A549 (cell line): ENCODE measurements around the gene PRKCE.

Source experiments
- BHLHE40 ChIP-seq: IDR thresholded peaks from 2 replicates; pipeline ENCODE4 v1.6.1; 2012; ENCODE audit warnings: low read depth, low read length, inconsistent platforms
- CTCF ChIP-seq: fragments of >200 bp; sonication (Bioruptor Twin); formaldehyde crosslinking; IDR thresholded peaks from 3 replicates; pipeline ENCODE4 v1.5.1; 2016
- EP300 ChIP-seq, 2 experiments: fragments of >200 bp; sonication (Bioruptor Twin); formaldehyde crosslinking; IDR thresholded peaks; 2 replicates in 1 of 2; 3 replicates in 1 of 2; pipeline ENCODE4 v1.6.1; 2016 to 2017
- HDAC2 ChIP-seq: fragments of 200-600 bp; sonication (generic); IDR thresholded peaks from 2 replicates; pipeline ENCODE4 v1.6.1; 2016
- JUN ChIP-seq, 2 experiments: fragments of >200 bp; sonication (Bioruptor Twin); formaldehyde crosslinking; IDR thresholded peaks; 2 replicates in 1 of 2; 3 replicates in 1 of 2; pipeline ENCODE4 v1.6.1; 2016 to 2017
- MAZ ChIP-seq: fragments of 150-350 bp; IDR thresholded peaks from 2 replicates; pipeline ENCODE4 v1.6.1; 2014; ENCODE audit warnings: antibody characterized with exemption, low read depth, low read length, borderline replicate concordance
- PHF8 ChIP-seq: fragments of 200-600 bp; sonication (generic); IDR thresholded peaks from 2 replicates; pipeline ENCODE4 v1.6.1; 2016; ENCODE audit warnings: low read depth, mild to moderate bottlenecking, antibody characterized with exemption, moderate library complexity, borderline replicate concordance
- POLR2A ChIP-seq: IDR thresholded peaks from 2 replicates; pipeline ENCODE4 v1.6.1; 2012; ENCODE audit warnings: mild to moderate bottlenecking, low read length
- RARB ChIP-seq: fragments of 250-450 bp; sonication (Bioruptor Pico); IDR thresholded peaks from 2 replicates; pipeline ENCODE4 v1.8.0; 2021; ENCODE audit warnings: mild to moderate bottlenecking, moderate library complexity
- RCOR1 ChIP-seq: fragments of 150-350 bp; IDR thresholded peaks from 2 replicates; pipeline ENCODE4 v1.6.1; 2014; ENCODE audit warnings: antibody characterized with exemption, low read length, low read depth
- SMC3 ChIP-seq: fragments of >200 bp; sonication (Bioruptor Twin); formaldehyde crosslinking; IDR thresholded peaks from 3 replicates; pipeline ENCODE4 v1.6.1; 2018; ENCODE audit warnings: inconsistent platforms
- SREBF2 ChIP-seq: fragments of 450-650 bp; IDR thresholded peaks from 2 replicates; pipeline ENCODE4 v1.6.1; 2014; ENCODE audit warnings: mild to moderate bottlenecking, moderate library complexity
- USF2 ChIP-seq: fragments of 450-650 bp; IDR thresholded peaks from 2 replicates; pipeline ENCODE4 v1.6.1; 2014; ENCODE audit warnings: antibody characterized with exemption
- ZNF302 ChIP-seq: fragments of 250-450 bp; sonication (Bioruptor Pico); IDR thresholded peaks from 2 replicates; pipeline ENCODE4 v1.9.0; 2021; ENCODE audit warnings: inconsistent platforms, mild to moderate bottlenecking, moderate library complexity

GRCh38 chr2:45652090-45653031 lies 886 bp downstream of the PRKCE start:
- no peak for TF ChIP-seq EP300 (IDR thresholded peaks at IDR 0.05)
- TF ChIP-seq PHF8 = no peak
- TF ChIP-seq HDAC2 = no peak
- TF ChIP-seq POLR2A = no peak
- TF ChIP-seq ZNF302 (CRISPR knock-in tag) = no peak
- TF ChIP-seq SMC3 = no peak
- no peak for TF ChIP-seq CTCF
- TF ChIP-seq JUN (IDR thresholded peaks at IDR 0.05) = no peak
- TF ChIP-seq SREBF2 = no peak
- no peak for TF ChIP-seq BHLHE40
- TF ChIP-seq USF2 = no peak
- no peak for TF ChIP-seq MAZ
- no peak for TF ChIP-seq RCOR1
- TF ChIP-seq RARB = no peak
